GM23338 (cell line): Measurements from ENCODE around the gene MTRR. TPM values are rescaled to one million over a fixed set of nuclear protein-coding genes. Genes with fewer than 3 reads are reported as not detected.

Experiments
- ATAC-seq: fragments of 200-7000 bp; cut with Tn5 transposase; 3 replicates; pipeline ENCODE4 v1.9.1; 2020
- DNase-seq: peaks from one replicate; pipeline ENCODE4 v3.0.0-alpha.2; 2015; ENCODE audit warnings: low spot score
- H2AFZ ChIP-seq: fragments of 200-600 bp; sonication (generic); 2 replicates; pipeline ENCODE4 v1.8.0; 2016; ENCODE audit warnings: antibody characterized with exemption, mild to moderate bottlenecking, moderate library complexity
- H3F3A ChIP-seq: fragments of 200-600 bp; sonication (generic); replicated peaks from 2 replicates; pipeline ENCODE4 v1.8.0; 2017; ENCODE audit warnings: antibody characterized with exemption, mixed run types, low read depth
- H3K27ac ChIP-seq: fragments of 200-600 bp; sonication (generic); 2 replicates; pipeline ENCODE4 v1.6.1; 2016; ENCODE audit warnings: low read depth
- H3K27me3 ChIP-seq: fragments of 200-600 bp; sonication (generic); 2 replicates; pipeline ENCODE4 v1.8.0; 2016; ENCODE audit warnings: mild to moderate bottlenecking, mixed run types, moderate library complexity; ENCODE audit not compliant: insufficient read depth
- H3K36me3 ChIP-seq: fragments of 200-600 bp; sonication (generic); 2 replicates; pipeline ENCODE4 v1.8.0; 2016; ENCODE audit warnings: mild to moderate bottlenecking; ENCODE audit not compliant: insufficient read depth
- H3K4me1 ChIP-seq: fragments of 200-600 bp; sonication (generic); 2 replicates; pipeline ENCODE4 v1.8.0; 2016; ENCODE audit warnings: mild to moderate bottlenecking, moderate library complexity; ENCODE audit not compliant: insufficient read depth
- H3K4me2 ChIP-seq: fragments of 200-600 bp; sonication (generic); 2 replicates; pipeline ENCODE4 v1.7.1; 2017; ENCODE audit warnings: mixed run types
- H3K4me3 ChIP-seq: fragments of 200-600 bp; sonication (generic); 2 replicates; pipeline ENCODE4 v1.6.1; 2016; ENCODE audit warnings: mixed run types
- H3K79me2 ChIP-seq: fragments of 200-600 bp; sonication (generic); replicated peaks from 2 replicates; pipeline ENCODE4 v1.8.0; 2017; ENCODE audit warnings: mild to moderate bottlenecking; ENCODE audit not compliant: insufficient read depth
- H3K9me2 ChIP-seq: fragments of 200-600 bp; sonication (generic); 2 replicates; pipeline ENCODE4 v1.8.0; 2017; ENCODE audit not compliant: insufficient read depth
- H4K20me1 ChIP-seq: fragments of 200-600 bp; sonication (generic); replicated peaks from 2 replicates; pipeline ENCODE4 v1.8.0; 2017; ENCODE audit warnings: mild to moderate bottlenecking; ENCODE audit not compliant: insufficient read depth
- H3K27ac Mint-ChIP-seq: 2 replicates; pipeline ENCODE4 v1.8.0; 2020; ENCODE audit warnings: inconsistent platforms, mild to moderate bottlenecking, moderate library complexity, mixed read lengths
- H3K27me3 Mint-ChIP-seq: 3 replicates; pipeline ENCODE4 v1.8.0; 2022; ENCODE audit warnings: low read depth, mild to moderate bottlenecking, moderate library complexity, mixed read lengths, inconsistent platforms; ENCODE audit not compliant: insufficient read depth, poor library complexity
- H3K36me3 Mint-ChIP-seq: 3 replicates; pipeline ENCODE4 v1.8.0; 2021; ENCODE audit warnings: low read depth, mild to moderate bottlenecking, inconsistent platforms, moderate library complexity, mixed read lengths
- H3K4me1 Mint-ChIP-seq: 3 replicates; pipeline ENCODE4 v1.8.0; 2020; ENCODE audit warnings: mild to moderate bottlenecking, inconsistent platforms, mixed read lengths
- H3K4me3 Mint-ChIP-seq: 3 replicates; pipeline ENCODE4 v1.8.0; 2021; ENCODE audit warnings: moderate library complexity, mild to moderate bottlenecking, inconsistent platforms, mixed read lengths
- H3K9me3 Mint-ChIP-seq: 3 replicates; pipeline ENCODE4 v1.8.0; 2020; ENCODE audit warnings: moderate library complexity, mild to moderate bottlenecking, inconsistent platforms, mixed read lengths
- CREB1 ChIP-seq: fragments of 250-450 bp; sonication (Bioruptor Pico); IDR thresholded peaks from 2 replicates; pipeline ENCODE4 v1.5.0; 2020; ENCODE audit warnings: low read depth, mild to moderate bottlenecking, moderate library complexity
- ETS1 ChIP-seq: IDR thresholded peaks from 2 replicates; pipeline ENCODE4 v1.6.1; 2016; ENCODE audit warnings: antibody characterized with exemption
- EZH2 ChIP-seq: fragments of 200-600 bp; sonication (generic); IDR thresholded peaks from one replicate; pipeline ENCODE4 v1.8.0; 2017; ENCODE audit warnings: antibody characterized with exemption, mild to moderate bottlenecking, low read depth; ENCODE audit not compliant: unreplicated experiment
- EZH2phosphoT487 ChIP-seq: fragments of 200-600 bp; sonication (generic); IDR thresholded peaks from one replicate; pipeline ENCODE4 v1.8.1; 2018; ENCODE audit warnings: antibody characterized with exemption; ENCODE audit not compliant: unreplicated experiment
- JUNB ChIP-seq: IDR thresholded peaks from one replicate; pipeline ENCODE4 v1.6.1; 2016; ENCODE audit warnings: antibody characterized with exemption; ENCODE audit not compliant: unreplicated experiment
- NANOG ChIP-seq: IDR thresholded peaks from 2 replicates; pipeline ENCODE4 v1.6.1; 2016; ENCODE audit warnings: antibody characterized with exemption, borderline replicate concordance
- POLR2AphosphoS5 ChIP-seq: IDR thresholded peaks from 2 replicates; pipeline ENCODE4 v1.6.1; 2016; ENCODE audit warnings: antibody characterized with exemption, low read depth
- REST ChIP-seq: IDR thresholded peaks from one replicate; pipeline ENCODE4 v1.6.1; 2018; ENCODE audit warnings: antibody characterized with exemption; ENCODE audit not compliant: unreplicated experiment
- STAT1 ChIP-seq: IDR thresholded peaks from one replicate; pipeline ENCODE4 v1.6.1; 2016; ENCODE audit warnings: antibody characterized with exemption; ENCODE audit not compliant: unreplicated experiment
- ZNF114 ChIP-seq: fragments of 250-450 bp; sonication (Bioruptor Pico); IDR thresholded peaks from 2 replicates; pipeline ENCODE4 v1.5.0; 2020; ENCODE audit warnings: mild to moderate bottlenecking, moderate library complexity
- ZNF331 ChIP-seq: fragments of 250-450 bp; sonication (Bioruptor Pico); IDR thresholded peaks from 2 replicates; pipeline ENCODE4 v1.5.0; 2020; ENCODE audit warnings: low read depth, mild to moderate bottlenecking, moderate library complexity
- polyA plus RNA-seq: library from polyadenylated mRNA; unstranded; fragments of >200 nt; fragmentation: Nextera tagmentation; extraction: Ambion mirVana; gene quantifications from 2 replicates; pipeline ENCODE4 v1.2.1, GENCODE V29; 2016
- total RNA-seq: library from RNA; depleted of rRNA; stranded (reverse); fragments of >200 nt; shearing (Covaris generic); gene quantifications from 2 replicates; pipeline ENCODE4 v1.2.3, GENCODE V29; 2014
- TF ChIP-seq, protein P1 (sequence below), 2 experiments: fragments of 200-600 bp in 1 of 2; sonication (generic) in 1 of 2; conservative IDR thresholded peaks; 2 replicates each; pipeline versions ENCODE4 v1.5.1 to v1.6.1; 2016 to 2017; ENCODE audit warnings: antibody characterized with exemption in 2 of 2, low read depth in 2 of 2, mild to moderate bottlenecking in 2 of 2, moderate library complexity in 1 of 2
- TF ChIP-seq, protein P2 (sequence below): fragments of 250-450 bp; sonication (Bioruptor Pico); IDR thresholded peaks from 2 replicates; pipeline ENCODE4 v1.5.0; 2020; ENCODE audit warnings: mild to moderate bottlenecking, moderate library complexity

The MTRR gene
- total and polyA plus RNA-seq, 2 experiments from 2014 or later: 16.5 to 55.9 TPM

DNA sequence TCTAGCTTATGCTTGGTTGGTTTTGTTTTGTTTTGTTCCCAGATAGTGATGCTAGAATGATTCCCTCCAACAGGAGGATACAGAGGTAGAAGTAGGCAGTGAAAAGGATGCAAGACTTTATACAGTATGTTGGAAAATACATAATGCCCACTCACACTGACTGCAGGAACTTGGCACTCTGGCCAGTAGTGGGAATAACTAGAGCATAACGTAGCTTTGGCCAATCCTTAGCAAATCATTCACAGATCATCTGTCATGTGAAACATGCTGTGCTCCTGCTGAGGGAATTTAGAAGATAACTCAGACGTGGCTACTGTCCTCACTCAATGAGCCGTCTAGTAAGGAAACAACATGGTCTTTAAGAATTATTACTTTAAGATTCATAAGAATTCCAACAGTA, 31.5 kb upstream of the MTRR start:
- Histone ChIP-seq H3K4me2 (no peak overlapping the region), H3K4me1 (no peaks in the 10 kb centered on the region), H2AFZ (no peak overlapping the region), H4K20me1 (no peaks in the 10 kb centered on the region), H3K4me3 (no peak overlapping the region), H3K36me3 (no peaks in the 10 kb centered on the region), H3K9me2 (no peaks in the 10 kb centered on the region), H3K27ac (no peak overlapping the region), H3K27me3 (no peaks in the 10 kb centered on the region), H3K79me2 (no peaks in the 10 kb centered on the region), H3F3A (no peaks in the 10 kb centered on the region)
- ATAC-seq (no peak), DNase-seq (no peak)
- H3K9me3 Mint-ChIP-seq: no peaks in the 10 kb centered on the region
- no peak overlapping the region for H3K4me3 Mint-ChIP-seq
- no peaks in the 10 kb centered on the region for H3K36me3 Mint-ChIP-seq
- no peaks in the 10 kb centered on the region for H3K4me1 Mint-ChIP-seq
- no peak for TF ChIP-seq EZH2
- no peak for TF ChIP-seq ZNF331 (CRISPR knock-in tag)
- TF ChIP-seq ZNF114: no peak
- TF ChIP-seq REST: no peak
- no peak for TF ChIP-seq EZH2phosphoT487
- TF ChIP-seq NANOG: no peak
- TF ChIP-seq, protein P1, sequence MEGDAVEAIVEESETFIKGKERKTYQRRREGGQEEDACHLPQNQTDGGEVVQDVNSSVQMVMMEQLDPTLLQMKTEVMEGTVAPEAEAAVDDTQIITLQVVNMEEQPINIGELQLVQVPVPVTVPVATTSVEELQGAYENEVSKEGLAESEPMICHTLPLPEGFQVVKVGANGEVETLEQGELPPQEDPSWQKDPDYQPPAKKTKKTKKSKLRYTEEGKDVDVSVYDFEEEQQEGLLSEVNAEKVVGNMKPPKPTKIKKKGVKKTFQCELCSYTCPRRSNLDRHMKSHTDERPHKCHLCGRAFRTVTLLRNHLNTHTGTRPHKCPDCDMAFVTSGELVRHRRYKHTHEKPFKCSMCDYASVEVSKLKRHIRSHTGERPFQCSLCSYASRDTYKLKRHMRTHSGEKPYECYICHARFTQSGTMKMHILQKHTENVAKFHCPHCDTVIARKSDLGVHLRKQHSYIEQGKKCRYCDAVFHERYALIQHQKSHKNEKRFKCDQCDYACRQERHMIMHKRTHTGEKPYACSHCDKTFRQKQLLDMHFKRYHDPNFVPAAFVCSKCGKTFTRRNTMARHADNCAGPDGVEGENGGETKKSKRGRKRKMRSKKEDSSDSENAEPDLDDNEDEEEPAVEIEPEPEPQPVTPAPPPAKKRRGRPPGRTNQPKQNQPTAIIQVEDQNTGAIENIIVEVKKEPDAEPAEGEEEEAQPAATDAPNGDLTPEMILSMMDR (conservative IDR thresholded peaks at IDR 0.05; ENCODE audit: low read depth in 2 of 2): no peak
- TF ChIP-seq, protein P2, sequence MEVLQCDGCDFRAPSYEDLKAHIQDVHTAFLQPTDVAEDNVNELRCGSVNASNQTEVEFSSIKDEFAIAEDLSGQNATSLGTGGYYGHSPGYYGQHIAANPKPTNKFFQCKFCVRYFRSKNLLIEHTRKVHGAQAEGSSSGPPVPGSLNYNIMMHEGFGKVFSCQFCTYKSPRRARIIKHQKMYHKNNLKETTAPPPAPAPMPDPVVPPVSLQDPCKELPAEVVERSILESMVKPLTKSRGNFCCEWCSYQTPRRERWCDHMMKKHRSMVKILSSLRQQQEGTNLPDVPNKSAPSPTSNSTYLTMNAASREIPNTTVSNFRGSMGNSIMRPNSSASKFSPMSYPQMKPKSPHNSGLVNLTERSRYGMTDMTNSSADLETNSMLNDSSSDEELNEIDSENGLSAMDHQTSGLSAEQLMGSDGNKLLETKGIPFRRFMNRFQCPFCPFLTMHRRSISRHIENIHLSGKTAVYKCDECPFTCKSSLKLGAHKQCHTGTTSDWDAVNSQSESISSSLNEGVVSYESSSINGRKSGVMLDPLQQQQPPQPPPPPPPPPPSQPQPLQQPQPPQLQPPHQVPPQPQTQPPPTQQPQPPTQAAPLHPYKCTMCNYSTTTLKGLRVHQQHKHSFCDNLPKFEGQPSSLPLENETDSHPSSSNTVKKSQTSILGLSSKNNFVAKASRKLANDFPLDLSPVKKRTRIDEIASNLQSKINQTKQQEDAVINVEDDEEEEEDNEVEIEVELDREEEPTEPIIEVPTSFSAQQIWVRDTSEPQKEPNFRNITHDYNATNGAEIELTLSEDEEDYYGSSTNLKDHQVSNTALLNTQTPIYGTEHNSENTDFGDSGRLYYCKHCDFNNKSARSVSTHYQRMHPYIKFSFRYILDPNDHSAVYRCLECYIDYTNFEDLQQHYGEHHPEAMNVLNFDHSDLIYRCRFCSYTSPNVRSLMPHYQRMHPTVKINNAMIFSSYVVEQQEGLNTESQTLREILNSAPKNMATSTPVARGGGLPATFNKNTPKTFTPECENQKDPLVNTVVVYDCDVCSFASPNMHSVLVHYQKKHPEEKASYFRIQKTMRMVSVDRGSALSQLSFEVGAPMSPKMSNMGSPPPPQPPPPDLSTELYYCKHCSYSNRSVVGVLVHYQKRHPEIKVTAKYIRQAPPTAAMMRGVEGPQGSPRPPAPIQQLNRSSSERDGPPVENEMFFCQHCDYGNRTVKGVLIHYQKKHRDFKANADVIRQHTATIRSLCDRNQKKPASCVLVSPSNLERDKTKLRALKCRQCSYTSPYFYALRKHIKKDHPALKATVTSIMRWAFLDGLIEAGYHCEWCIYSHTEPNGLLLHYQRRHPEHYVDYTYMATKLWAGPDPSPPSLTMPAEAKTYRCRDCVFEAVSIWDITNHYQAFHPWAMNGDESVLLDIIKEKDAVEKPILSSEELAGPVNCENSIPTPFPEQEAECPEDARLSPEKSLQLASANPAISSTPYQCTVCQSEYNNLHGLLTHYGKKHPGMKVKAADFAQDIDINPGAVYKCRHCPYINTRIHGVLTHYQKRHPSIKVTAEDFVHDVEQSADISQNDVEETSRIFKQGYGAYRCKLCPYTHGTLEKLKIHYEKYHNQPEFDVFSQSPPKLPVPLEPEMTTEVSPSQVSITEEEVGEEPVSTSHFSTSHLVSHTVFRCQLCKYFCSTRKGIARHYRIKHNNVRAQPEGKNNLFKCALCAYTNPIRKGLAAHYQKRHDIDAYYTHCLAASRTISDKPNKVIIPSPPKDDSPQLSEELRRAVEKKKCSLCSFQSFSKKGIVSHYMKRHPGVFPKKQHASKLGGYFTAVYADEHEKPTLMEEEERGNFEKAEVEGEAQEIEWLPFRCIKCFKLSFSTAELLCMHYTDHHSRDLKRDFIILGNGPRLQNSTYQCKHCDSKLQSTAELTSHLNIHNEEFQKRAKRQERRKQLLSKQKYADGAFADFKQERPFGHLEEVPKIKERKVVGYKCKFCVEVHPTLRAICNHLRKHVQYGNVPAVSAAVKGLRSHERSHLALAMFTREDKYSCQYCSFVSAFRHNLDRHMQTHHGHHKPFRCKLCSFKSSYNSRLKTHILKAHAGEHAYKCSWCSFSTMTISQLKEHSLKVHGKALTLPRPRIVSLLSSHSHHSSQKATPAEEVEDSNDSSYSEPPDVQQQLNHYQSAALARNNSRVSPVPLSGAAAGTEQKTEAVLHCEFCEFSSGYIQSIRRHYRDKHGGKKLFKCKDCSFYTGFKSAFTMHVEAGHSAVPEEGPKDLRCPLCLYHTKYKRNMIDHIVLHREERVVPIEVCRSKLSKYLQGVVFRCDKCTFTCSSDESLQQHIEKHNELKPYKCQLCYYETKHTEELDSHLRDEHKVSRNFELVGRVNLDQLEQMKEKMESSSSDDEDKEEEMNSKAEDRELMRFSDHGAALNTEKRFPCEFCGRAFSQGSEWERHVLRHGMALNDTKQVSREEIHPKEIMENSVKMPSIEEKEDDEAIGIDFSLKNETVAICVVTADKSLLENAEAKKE (CRISPR knock-in tag): no peak
- TF ChIP-seq ETS1: no peak
- no peak for TF ChIP-seq STAT1
- no peak for TF ChIP-seq POLR2AphosphoS5
- no peak for TF ChIP-seq JUNB
- TF ChIP-seq CREB1 (CRISPR knock-in tag): no peak
- H3K27ac Mint-ChIP-seq: no peak overlapping the region
- peaks cover 2% of the 10 kb centered on the region for H3K27me3 Mint-ChIP-seq
